K562 (cell line): ENCODE data around the gene TFDP1. TPM values are rescaled to one million over a fixed set of nuclear protein-coding genes. Genes with fewer than 3 reads are reported as not detected.
A peak's percentile ranks its signal among the peaks of the same experiment; 100 is the strongest.

Experiments used
- ATAC-seq: fragments of 200-7000 bp; cut with Tn5 transposase; 3 replicates; pipeline ENCODE4 v1.9.1; 2020; ENCODE audit warnings: moderate library complexity
- BruUV-seq: library from RNA; stranded (reverse); fragments of 400-500 nt; replicated peaks from 2 replicates; lab custom pipeline; 2021; lab: Mats Ljungman, UMichigan
- CTCF ChIA-PET: fragments of 300-600 bp; formaldehyde crosslinking; extraction: SDS; loops from one replicate; lab custom pipeline; 2021; ENCODE audit warnings: low intra/inter-chr PET ratio; lab: Yijun Ruan, JAX
- POLR2A ChIA-PET: fragments of 300-600, 350-650 bp; sonication (Branson Sonifier 250); formaldehyde crosslinking; extraction: SDS; loops from one replicate; lab custom pipeline; 2021; ENCODE audit warnings: antibody characterized with exemption, inconsistent platforms; lab: Yijun Ruan, JAX
- DNase-seq, 4 experiments: peaks; one replicate each; pipeline versions ENCODE4 v3.0.0 to v3.0.0-alpha.2; 2011 to 2018; ENCODE audit warnings: low spot score in 3 of 4, mixed read lengths in 3 of 4; ENCODE audit errors: extremely low read depth in 1 of 4
- FAIRE-seq: peaks from 2 replicates; lab custom pipeline; 2011; peaks lifted over from hg19 to GRCh38; lab: Jason Lieb, UNC
- H2AFZ ChIP-seq: 2 replicates; pipeline ENCODE4 v1.6.0; 2011; ENCODE audit warnings: low read depth, low read length, control low read depth, inconsistent platforms
- H3K27ac ChIP-seq: fragments of 200-600 bp; 3 replicates; pipeline ENCODE4 v1.8.0; 2011; ENCODE audit warnings: low read depth, mild to moderate bottlenecking, control low read depth, inconsistent platforms, low read length, moderate library complexity, mixed read lengths; ENCODE audit errors: extremely low read depth
- H3K27me3 ChIP-seq, 2 experiments: fragments of 300-600 bp in 1 of 2; 2 replicates in 1 of 2; 3 replicates in 1 of 2; pipeline versions ENCODE4 v1.6.0 to v1.8.0; 2011; ENCODE audit warnings: inconsistent platforms in 2 of 2, low read length in 2 of 2, mild to moderate bottlenecking in 1 of 2, mixed read lengths in 1 of 2, moderate library complexity in 1 of 2; ENCODE audit not compliant: control insufficient read depth in 2 of 2, insufficient read depth in 2 of 2
- H3K36me3 ChIP-seq: fragments of 300-600 bp; 3 replicates; pipeline ENCODE4 v1.8.0; 2011; ENCODE audit warnings: mild to moderate bottlenecking, low read length, inconsistent platforms; ENCODE audit not compliant: control insufficient read depth, insufficient read depth
- H3K4me1 ChIP-seq, 2 experiments: fragments of 200-600 bp in 1 of 2; replicated peaks in 1 of 2; 2 replicates in 1 of 2; 3 replicates in 1 of 2; pipeline versions ENCODE4 v1.5.1 to v1.8.0; 2011; ENCODE audit warnings: inconsistent platforms in 2 of 2, low read length in 2 of 2, mild to moderate bottlenecking in 1 of 2, mixed read lengths in 1 of 2, moderate library complexity in 1 of 2; ENCODE audit not compliant: control insufficient read depth in 2 of 2, insufficient read depth in 2 of 2
- H3K4me2 ChIP-seq: 2 replicates; pipeline ENCODE4 v1.6.1; 2011; ENCODE audit warnings: low read length, control low read depth, inconsistent platforms, mixed read lengths; ENCODE audit not compliant: insufficient read depth
- H3K4me3 ChIP-seq: fragments of 200-600 bp; sonication (generic), shearing (Covaris generic); 2 replicates; pipeline ENCODE4 v1.5.1; 2016; ENCODE audit warnings: control low read depth, inconsistent platforms
- H3K79me2 ChIP-seq: fragments of 200-600 bp; 3 replicates; pipeline ENCODE4 v1.8.0; 2011; ENCODE audit warnings: low read length, inconsistent platforms; ENCODE audit not compliant: control insufficient read depth, insufficient read depth
- H3K9ac ChIP-seq, 2 experiments: 2 replicates each; pipeline versions ENCODE4 v1.6.0 to v1.6.1; 2011; ENCODE audit warnings: low read depth in 2 of 2, low read length in 2 of 2, control low read depth in 1 of 2, inconsistent platforms in 1 of 2, mild to moderate bottlenecking in 1 of 2, mixed read lengths in 1 of 2; ENCODE audit not compliant: insufficient read depth in 1 of 2
- H3K9me1 ChIP-seq: one replicate; pipeline ENCODE4 v1.6.0; 2011; ENCODE audit warnings: inconsistent platforms, mild to moderate bottlenecking, low read length, moderate library complexity; ENCODE audit not compliant: control insufficient read depth, insufficient read depth
- H3K9me3 ChIP-seq: replicated peaks from 2 replicates; pipeline ENCODE4 v1.5.1; 2011; ENCODE audit warnings: low read depth, low read length, inconsistent platforms; ENCODE audit not compliant: control insufficient read depth, insufficient read depth
- H4K20me1 ChIP-seq: replicated peaks from 2 replicates; pipeline ENCODE4 v1.6.1; 2011; ENCODE audit warnings: low read length, inconsistent platforms, mixed read lengths; ENCODE audit not compliant: control insufficient read depth, insufficient read depth
- BHLHE40 ChIP-seq: IDR thresholded peaks from 2 replicates; pipeline ENCODE4 v1.6.1; 2011; ENCODE audit warnings: low read length, improper control_type of control experiment
- MLX ChIP-seq, 2 experiments: fragments of 450-650 bp in 1 of 2; sonication (generic) in 1 of 2; formaldehyde crosslinking; conservative IDR thresholded peaks; 2 replicates each; pipeline versions ENCODE4 v1.4.0 to v1.8.1; 2020 to 2022; ENCODE audit warnings: mild to moderate bottlenecking in 1 of 2, missing genetic modification reagents in 1 of 2
- NR2C2 ChIP-seq, 2 experiments: fragments of 200-800 bp in 1 of 2; sonication (Bioruptor generic) in 1 of 2; sonication (generic) in 1 of 2; formaldehyde crosslinking in 1 of 2; IDR thresholded peaks; 2 replicates each; pipeline versions ENCODE4 v1.6.1 to v1.8.0; 2016 to 2022; ENCODE audit warnings: mild to moderate bottlenecking in 1 of 2, missing compliant biosample characterization in 1 of 2, missing genetic modification characterization in 1 of 2, missing genetic modification reagents in 1 of 2
- WGBS: fragments of 100-300 bp; shearing (Covaris generic); methylation state at CpG from one replicate; pipeline ENCODE4 v1.1.6; 2016; ENCODE audit warnings: low coverage, mixed read lengths; ENCODE audit not compliant: insufficient coverage; ENCODE audit errors: missing lambda C conversion rate; 5-methylcytosine and 5-hydroxymethylcytosine counted together
- in situ Hi-C: fragments of 300-500 bp; cut with MboI; formaldehyde crosslinking; loops from 4 replicates; pipeline ENCODE4 v1.15.0; 2018; ENCODE audit warnings: inconsistent platforms, mixed read lengths
- intact Hi-C: fragments of 100-400 bp; cut with micrococcal nuclease; formaldehyde crosslinking; loops from 2 replicates; pipeline ENCODE4 v1.14.2; 2022
- polyA plus RNA-seq, 8 experiments: library from polyadenylated mRNA; depleted of rRNA in 4 of 8; stranded (reverse) in 5 of 8; unstranded in 3 of 8; fragments of >200 nt; fragmentation: Nextera tagmentation in 2 of 8; fragmentation: Illumina TruSeq in 1 of 8; extraction: Ambion mirVana in 2 of 8; extraction: Trizol in 1 of 8; gene quantifications; 2 replicates each; pipeline versions ENCODE4 v1.2.1 to v1.2.3, GENCODE V29; 2011 to 2014; ENCODE audit warnings: inconsistent platforms in 1 of 8, missing spikeins in 1 of 8
- total RNA-seq, 7 experiments: library from RNA; depleted of rRNA in 6 of 7; stranded (reverse); fragments of >200 nt in 6 of 7; fragmentation: Illumina TruSeq in 2 of 7; extraction: Trizol in 2 of 7; gene quantifications; 2 replicates each; pipeline versions ENCODE4 v1.2.1 to v1.2.3, GENCODE V29; 2011 to 2021; ENCODE audit warnings: low replicate concordance in 1 of 7

The TFDP1 gene
- total and polyA plus RNA-seq, 9 of the 15 experiments (the other 6 are each of a cell fraction or from before 2014, with no cell fraction given): 33.8 to 145 (median 69.1) TPM

GRCh38 chr13:113565526-113566226 is 18.9 kb upstream of the TFDP1 start:
- no peak overlapping the region for H3K4me3 ChIP-seq
- BruUV-seq: no TSS peak
- no peaks in the 10 kb centered on the region for H3K36me3 ChIP-seq
- no peak overlapping the region for H3K27ac ChIP-seq
- no peaks in the 10 kb centered on the region for H3K79me2 ChIP-seq
- ChIA-PET POLR2A (no interaction called here), CTCF (no interaction called here)
- H3K27me3 ChIP-seq: no peaks in the 10 kb centered on the region
- DNase-seq (no peak), ATAC-seq (peak; percentile 15; the same call in 1 of the 3 replicates), FAIRE-seq (no peak)
- no peak for TF ChIP-seq BHLHE40
- no peak for TF ChIP-seq NR2C2 (CRISPR knock-in tag; IDR thresholded peaks at IDR 0.05)
- TF ChIP-seq NR2C2 (tag; IDR thresholded peaks at IDR 0.05): no peak
- TF ChIP-seq MLX (CRISPR knock-in tag; conservative IDR thresholded peaks at IDR 0.05): no peak
- intact Hi-C loops (loop anchor here (10.0 kb wide), 1 partner anchor 291 kb away; no protein-coding TSS in a partner anchor), in situ Hi-C loops (no loop called here)
- no peaks in the 10 kb centered on the region for H3K9me1 ChIP-seq
- H3K9me3 ChIP-seq: no peaks in the 10 kb centered on the region
- WGBS: 46% methylated on average over 17 of the region's 26 CpGs
- peaks cover 0 to 9% of the 10 kb centered on the region in 2 experiments; a peak in 3 of 5 replicates for H3K4me1 ChIP-seq
- H3K9ac ChIP-seq: peak overlapping the region in 1 of 2 experiments; percentile 50; a peak in 1 of 4 replicates
- H2AFZ ChIP-seq: no peak overlapping the region
- H3K4me2 ChIP-seq: no peak overlapping the region
- H4K20me1 ChIP-seq: no peaks in the 10 kb centered on the region
